ENCODE results near the gene SRBD1. TPM values are rescaled to one million over a fixed set of nuclear protein-coding genes. Genes with fewer than 3 reads are reported as not detected.

SRBD1 gene
- total RNA-seq, 4 donors from 2014 or later = 7.2 to 12.9 (median 9.9) TPM

DNA sequence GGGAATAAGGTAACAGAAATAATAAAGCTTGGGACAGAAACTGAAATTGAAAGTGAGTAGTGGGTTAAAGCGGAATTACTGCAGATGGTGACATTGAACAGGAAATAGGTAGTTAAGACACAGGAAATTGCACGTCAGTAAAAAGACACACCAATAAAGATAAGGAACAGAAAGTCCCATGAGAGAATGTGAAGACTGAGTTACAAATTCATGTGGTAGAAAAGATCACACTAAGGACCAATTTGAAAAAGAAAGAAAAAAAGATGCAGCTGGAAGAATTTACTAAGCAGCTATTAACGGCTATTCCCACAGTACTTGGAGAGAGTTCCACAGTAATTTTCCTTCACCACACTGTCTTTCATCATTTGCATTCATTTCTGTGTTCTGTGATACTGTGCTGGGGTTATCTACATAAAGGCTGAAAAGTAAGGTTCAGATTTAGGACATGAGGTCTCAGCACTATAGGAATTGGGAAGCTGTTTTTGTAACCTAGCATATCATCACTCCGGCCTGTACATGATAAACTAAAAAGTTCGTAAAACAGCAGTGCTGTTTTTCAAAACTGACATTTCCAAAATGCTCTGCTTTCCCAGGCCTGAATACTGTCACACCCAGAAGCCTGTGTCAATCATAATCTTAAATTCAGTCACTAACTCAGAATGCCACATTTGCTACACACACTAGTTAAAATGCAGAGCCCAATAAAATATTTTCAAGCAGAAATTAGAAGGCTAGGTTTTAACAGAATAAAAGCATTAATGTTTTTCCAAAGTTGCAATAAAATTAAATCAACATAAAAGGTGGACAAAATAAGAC lies 42.9 kb downstream of the SRBD1 start:
- 66 to 72% methylated on average over 5 of the region's 5 CpGs for WGBS, 2 donors
- TF ChIP-seq, protein P1, sequence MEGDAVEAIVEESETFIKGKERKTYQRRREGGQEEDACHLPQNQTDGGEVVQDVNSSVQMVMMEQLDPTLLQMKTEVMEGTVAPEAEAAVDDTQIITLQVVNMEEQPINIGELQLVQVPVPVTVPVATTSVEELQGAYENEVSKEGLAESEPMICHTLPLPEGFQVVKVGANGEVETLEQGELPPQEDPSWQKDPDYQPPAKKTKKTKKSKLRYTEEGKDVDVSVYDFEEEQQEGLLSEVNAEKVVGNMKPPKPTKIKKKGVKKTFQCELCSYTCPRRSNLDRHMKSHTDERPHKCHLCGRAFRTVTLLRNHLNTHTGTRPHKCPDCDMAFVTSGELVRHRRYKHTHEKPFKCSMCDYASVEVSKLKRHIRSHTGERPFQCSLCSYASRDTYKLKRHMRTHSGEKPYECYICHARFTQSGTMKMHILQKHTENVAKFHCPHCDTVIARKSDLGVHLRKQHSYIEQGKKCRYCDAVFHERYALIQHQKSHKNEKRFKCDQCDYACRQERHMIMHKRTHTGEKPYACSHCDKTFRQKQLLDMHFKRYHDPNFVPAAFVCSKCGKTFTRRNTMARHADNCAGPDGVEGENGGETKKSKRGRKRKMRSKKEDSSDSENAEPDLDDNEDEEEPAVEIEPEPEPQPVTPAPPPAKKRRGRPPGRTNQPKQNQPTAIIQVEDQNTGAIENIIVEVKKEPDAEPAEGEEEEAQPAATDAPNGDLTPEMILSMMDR (IDR thresholded peaks at IDR 0.05) = no peak
- no peak for TF ChIP-seq POLR2A (IDR thresholded peaks at IDR 0.05)
- no peak for DNase-seq (ENCODE audit: low spot score in 2 of 2)
- no peak overlapping the region for H3K4me3 ChIP-seq (ENCODE audit: low read depth, poor library complexity, severe bottlenecking)
- intact Hi-C loops (cut with DNase I; ENCODE audit: low total_unique reads) = no loop called here

DNA sequence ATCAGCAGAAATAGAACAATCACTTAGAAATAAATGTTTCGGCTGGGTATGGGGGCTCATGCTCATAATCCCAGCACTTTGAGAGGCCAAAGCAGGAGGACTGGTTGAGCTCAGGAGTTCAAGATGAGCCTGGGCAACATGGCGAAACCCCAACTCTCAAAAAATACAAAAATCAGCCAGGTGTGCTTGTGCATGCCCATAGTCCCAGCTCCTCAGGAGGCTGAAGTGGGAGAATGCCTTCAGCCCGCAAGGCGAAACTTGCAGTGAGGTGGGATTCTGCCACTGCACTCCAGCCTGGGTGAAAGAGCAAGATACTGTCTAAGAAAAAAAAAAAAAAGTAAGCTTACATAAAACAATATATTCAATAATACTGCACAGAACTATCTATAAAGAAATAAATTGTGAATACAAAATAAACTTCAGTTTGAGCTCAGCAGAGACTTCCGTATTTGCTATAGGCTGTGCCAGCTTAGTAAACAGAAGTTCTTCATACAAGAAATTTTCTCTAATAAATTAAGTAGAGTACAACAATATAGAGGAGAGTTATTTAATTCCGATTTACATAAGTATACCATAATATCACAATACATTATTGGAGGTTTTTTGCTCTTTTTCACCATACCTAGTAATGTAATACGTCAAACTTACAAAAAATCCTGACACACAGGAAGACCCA lies 43.6 kb downstream of the SRBD1 start:
- 89 to 92% methylated on average over 7 of the region's 7 CpGs for WGBS, 2 donors
- no peak overlapping the region for H3K4me3 ChIP-seq (ENCODE audit: low read depth, poor library complexity, severe bottlenecking)
- TF ChIP-seq, protein P1 (IDR thresholded peaks at IDR 0.05) = no peak
- intact Hi-C loops (cut with DNase I; ENCODE audit: low total_unique reads) = no loop called here
- no peak for DNase-seq (ENCODE audit: low spot score in 2 of 2)

DNA sequence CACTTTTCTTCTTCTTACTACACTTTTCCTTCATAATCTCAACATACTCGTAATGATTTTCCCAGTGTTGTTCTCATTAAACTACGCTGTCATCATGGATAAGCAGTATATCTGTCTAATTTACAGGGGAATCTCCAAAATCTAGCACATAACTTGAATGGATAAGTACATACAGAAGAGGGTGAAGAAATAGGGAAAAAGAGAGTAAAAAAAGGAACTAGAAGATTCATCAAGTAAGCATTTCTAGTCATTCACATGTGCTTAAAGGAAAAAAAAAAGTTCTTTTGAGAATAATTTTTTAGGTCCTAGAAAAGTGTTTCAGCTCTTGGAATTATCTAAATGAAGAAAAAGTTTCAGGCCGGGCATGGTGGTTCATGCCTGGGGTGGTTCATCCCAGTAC lies 51.6 kb downstream of the SRBD1 start:
- TF ChIP-seq POLR2A (IDR thresholded peaks at IDR 0.05) = no peak
- TF ChIP-seq, protein P1 (IDR thresholded peaks at IDR 0.05) = no peak
- DNase-seq (ENCODE audit: low spot score in 2 of 2) = no peak
- WGBS, 2 donors = 96 to 97% methylated on average over 3 of the region's 3 CpGs
- intact Hi-C loops (cut with DNase I; ENCODE audit: low total_unique reads) = no loop called here
- H3K4me3 ChIP-seq (ENCODE audit: low read depth, poor library complexity, severe bottlenecking) = no peak overlapping the region

DNA sequence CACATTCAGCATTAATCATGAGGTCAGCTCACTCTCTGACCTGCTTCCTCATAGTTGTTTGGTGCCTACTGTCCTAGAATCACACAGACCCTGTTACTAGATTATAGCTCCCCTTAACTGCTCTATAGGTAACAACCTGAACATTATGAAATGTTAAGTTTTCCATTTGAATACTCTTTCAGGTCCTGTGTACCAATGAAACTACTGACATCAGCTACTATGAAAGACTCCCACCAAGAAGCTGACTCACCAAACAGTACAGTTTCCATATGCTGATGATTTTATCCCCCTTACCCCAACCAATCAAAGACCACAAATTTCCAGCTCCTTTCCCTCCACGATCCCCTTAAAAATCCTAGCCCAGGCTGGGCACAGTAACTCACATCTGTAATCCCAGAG lies 56.3 kb downstream of the SRBD1 start:
- 83 to 90% methylated on average over 1 of the region's 1 CpG for WGBS, 2 donors
- DNase-seq (ENCODE audit: low spot score in 2 of 2) = no peak
- TF ChIP-seq, protein P1 (IDR thresholded peaks at IDR 0.05) = no peak
- no peak for TF ChIP-seq POLR2A (IDR thresholded peaks at IDR 0.05)
- no peak overlapping the region for H3K4me3 ChIP-seq (ENCODE audit: low read depth, poor library complexity, severe bottlenecking)
- intact Hi-C loops (cut with DNase I; ENCODE audit: low total_unique reads) = no loop called here

DNA sequence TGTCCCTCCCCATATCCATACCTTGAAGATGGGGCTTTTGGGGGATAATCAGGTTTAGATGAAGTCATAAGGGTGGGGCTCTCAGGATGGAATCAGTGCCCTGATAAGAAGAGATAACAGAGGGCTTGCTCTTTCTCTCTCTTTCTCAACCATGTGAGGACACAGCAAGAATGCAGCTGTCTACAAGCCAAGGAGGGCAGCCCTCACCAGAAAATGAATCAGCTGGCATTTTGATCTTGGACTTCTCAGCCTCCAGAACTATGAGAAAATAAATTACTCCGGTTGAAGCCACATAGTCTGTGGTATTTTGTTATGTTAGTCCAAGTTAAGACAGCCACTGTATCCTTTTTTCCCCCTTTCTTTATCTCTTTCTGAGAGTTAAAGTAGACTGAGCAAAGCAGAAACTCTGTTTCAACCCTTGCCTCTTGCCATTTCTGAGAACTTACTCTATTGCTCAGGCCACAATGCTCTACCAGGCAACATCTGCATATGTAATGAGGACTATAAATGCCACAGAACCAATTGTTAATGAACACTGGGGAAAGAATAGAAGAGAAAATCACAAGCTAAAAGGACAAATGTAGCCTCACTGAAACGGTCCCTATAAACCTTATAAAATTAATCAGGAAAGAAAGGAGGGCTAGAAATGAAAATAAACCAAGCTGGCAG lies 56.9 kb downstream of the SRBD1 start:
- WGBS, 2 donors = 63 to 82% methylated on average over 2 of the region's 2 CpGs
- intact Hi-C loops (cut with DNase I; ENCODE audit: low total_unique reads) = no loop called here
- no peak for DNase-seq (ENCODE audit: low spot score in 2 of 2)
- no peak for TF ChIP-seq POLR2A (IDR thresholded peaks at IDR 0.05)
- TF ChIP-seq, protein P1 (IDR thresholded peaks at IDR 0.05) = no peak
- H3K4me3 ChIP-seq (ENCODE audit: low read depth, poor library complexity, severe bottlenecking) = no peak overlapping the region

Data from lower leg skin (tissue), 4 donors.